ENCODE results near the gene MMRN2.

The MMRN2 gene

GRCh38 chr10:86962981-86963310, 5.5 kb upstream of the MMRN2 start:
- Histone ChIP-seq H3K9me3 (ENCODE audit: control insufficient read depth, low read length) (no peaks in the 10 kb centered on the region), H2AFZ (no peak overlapping the region), H3K27me3 (ENCODE audit: control insufficient read depth, insufficient read depth, low read length) (no peaks in the 10 kb centered on the region), H3K27ac (no peak overlapping the region), H3K9ac (no peak overlapping the region), H3K79me2 (no peaks in the 10 kb centered on the region), H3K4me2 (ENCODE audit: low read length) (no peak overlapping the region), H3K36me3 (ENCODE audit: control insufficient read depth, insufficient read depth, low read length) (no peaks in the 10 kb centered on the region), H3K4me3 (ENCODE audit: low read depth, low read length) (no peak overlapping the region), H3K4me1 (no peaks in the 10 kb centered on the region)
- TF ChIP-seq CTCF (IDR thresholded peaks at IDR 0.05), result no peak

- Histone ChIP-seq H3K9ac (no peak overlapping the region), H3K4me1 (no peaks in the 10 kb centered on the region), H3K79me2 (no peaks in the 10 kb centered on the region), H3K4me3 (ENCODE audit: low read depth, low read length) (no peak overlapping the region), H3K9me3 (ENCODE audit: control insufficient read depth, low read length) (no peaks in the 10 kb centered on the region), H3K4me2 (ENCODE audit: low read length) (no peak overlapping the region), H3K36me3 (ENCODE audit: control insufficient read depth, insufficient read depth, low read length) (no peaks in the 10 kb centered on the region), H2AFZ (no peak overlapping the region), H3K27me3 (ENCODE audit: control insufficient read depth, insufficient read depth, low read length) (no peaks in the 10 kb centered on the region), H3K27ac (no peak overlapping the region)
- TF ChIP-seq CTCF (IDR thresholded peaks at IDR 0.05), result no peak
Measured at GRCh38 chr10:86962136-86962980, 4.9 kb upstream of the MMRN2 start.

GRCh38 chr10:86961481-86962091, 4.2 kb upstream of the MMRN2 start:
- no peak for TF ChIP-seq CTCF (IDR thresholded peaks at IDR 0.05)
- Histone ChIP-seq H3K9ac (no peak overlapping the region), H2AFZ (no peak overlapping the region), H3K4me2 (ENCODE audit: low read length) (no peak overlapping the region), H3K27ac (no peak overlapping the region), H3K4me3 (ENCODE audit: low read depth, low read length) (no peak overlapping the region), H3K27me3 (ENCODE audit: control insufficient read depth, insufficient read depth, low read length) (no peaks in the 10 kb centered on the region), H3K79me2 (no peaks in the 10 kb centered on the region), H3K9me3 (ENCODE audit: control insufficient read depth, low read length) (no peaks in the 10 kb centered on the region), H3K36me3 (ENCODE audit: control insufficient read depth, insufficient read depth, low read length) (no peaks in the 10 kb centered on the region), H3K4me1 (no peaks in the 10 kb centered on the region)

- Histone ChIP-seq H2AFZ (no peak overlapping the region), H3K36me3 (ENCODE audit: control insufficient read depth, insufficient read depth, low read length) (no peaks in the 10 kb centered on the region), H3K4me3 (ENCODE audit: low read depth, low read length) (no peak overlapping the region), H3K27ac (no peak overlapping the region), H3K9me3 (ENCODE audit: control insufficient read depth, low read length) (no peaks in the 10 kb centered on the region), H3K9ac (no peak overlapping the region), H3K27me3 (ENCODE audit: control insufficient read depth, insufficient read depth, low read length) (no peaks in the 10 kb centered on the region), H3K79me2 (no peaks in the 10 kb centered on the region), H3K4me2 (ENCODE audit: low read length) (no peak overlapping the region), H3K4me1 (no peaks in the 10 kb centered on the region)
- TF ChIP-seq CTCF (IDR thresholded peaks at IDR 0.05), result no peak
Measured at GRCh38 chr10:86960863-86961434, 3.5 kb upstream of the MMRN2 start.
